Posterior cingulate gyrus (tissue), 11 donors: ENCODE measurements around the gene GALNT9.

Experiments used
- DNase-seq, 10 donors: peaks; one replicate each; pipeline versions ENCODE4 v3.0.0 to v3.0.0-alpha.2; 2020 to 2021; ENCODE audit warnings: mixed read lengths in 3 of 10
- intact Hi-C: fragments of 100-400 bp; cut with DNase I; formaldehyde crosslinking; loops from one replicate; pipeline ENCODE4 v1.15.1; 2023

GALNT9 gene

GRCh38 chr12:132329720-132330548, 545 bp upstream of the GALNT9 start:
- intact Hi-C loops: no loop called here
- no peak for DNase-seq

DNA sequence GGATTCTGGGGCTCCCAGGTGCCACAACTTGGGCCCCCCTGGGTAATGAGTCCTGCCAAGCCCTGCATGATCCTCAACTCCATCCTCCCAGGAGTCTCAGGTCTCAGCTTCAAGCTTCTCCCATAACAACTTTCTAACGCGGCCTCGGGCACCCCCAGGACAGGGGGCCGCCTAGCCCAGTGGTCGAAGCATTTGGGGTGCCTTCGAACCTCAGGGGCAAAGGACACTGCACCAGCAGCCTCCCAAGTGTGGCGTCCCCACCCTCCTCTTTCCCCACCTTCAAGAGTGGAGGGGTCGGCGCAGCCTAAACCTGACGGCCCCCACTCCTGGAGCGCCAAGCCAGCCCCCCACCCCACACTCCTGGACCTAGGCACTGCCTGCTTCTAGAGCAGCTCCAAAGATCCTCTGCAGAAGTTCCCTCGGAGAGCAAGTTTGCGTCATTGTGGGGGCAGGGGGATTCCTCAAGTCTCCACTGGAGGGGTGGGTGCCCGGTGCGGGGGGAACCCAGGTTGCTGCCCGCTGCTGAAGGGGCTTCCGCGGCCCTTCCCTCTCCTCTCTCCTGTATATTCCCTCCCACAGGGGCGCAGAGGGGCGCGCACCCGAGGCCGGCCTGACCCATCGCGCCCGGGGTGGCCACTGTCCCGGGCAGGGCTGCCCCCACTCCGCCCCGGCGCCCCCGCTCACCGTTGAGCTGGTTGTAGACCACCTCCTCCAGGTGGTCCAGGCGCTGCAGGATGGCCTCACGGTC, 933 bp downstream of the GALNT9 start:
- DNase-seq: peak in 1 of 10 donors; percentile 64
- intact Hi-C loops: no loop called here

- DNase-seq: peak in 8 of 10 donors; percentile 66 to 95 (median 78)
- intact Hi-C loops: no loop called here
These were observed 1.8 kb downstream of the GALNT9 start for GRCh38 chr12:132327336-132328171.

DNA sequence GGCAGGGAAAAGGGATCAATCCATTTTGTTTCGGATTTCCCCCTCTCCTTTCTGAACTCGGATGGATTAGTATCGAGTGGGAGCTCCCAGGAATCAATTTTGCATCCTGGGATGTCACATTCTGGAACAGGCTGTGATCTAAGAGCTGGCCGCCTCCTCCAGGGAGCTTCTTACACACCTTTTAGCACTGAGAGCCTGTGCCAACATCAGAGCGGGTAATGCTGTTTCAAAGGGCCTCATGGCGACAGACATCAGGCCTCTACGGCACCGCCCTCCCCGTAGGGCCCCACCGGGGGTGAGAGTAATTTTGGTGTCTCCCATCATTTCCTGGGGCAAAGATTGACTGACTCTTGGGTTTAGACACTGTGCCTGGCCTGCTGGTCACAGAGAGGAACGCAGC, 2.7 kb downstream of the GALNT9 start:
- DNase-seq: peak in 1 of 10 donors; percentile 79
- intact Hi-C loops: no loop called here

GRCh38 chr12:132325733-132326130, 3.7 kb downstream of the GALNT9 start:
- intact Hi-C loops: no loop called here
- peak in 1 of 10 donors; percentile 68 for DNase-seq

GRCh38 chr12:132324841-132325732, 4.3 kb downstream of the GALNT9 start:
- intact Hi-C loops: no loop called here
- peak in 1 of 10 donors; percentile 66 for DNase-seq

GRCh38 chr12:132324173-132324572, 5.2 kb downstream of the GALNT9 start:
- intact Hi-C loops: no loop called here
- peak in 4 of 10 donors; percentile 34 to 91 (median 90) for DNase-seq

DNA sequence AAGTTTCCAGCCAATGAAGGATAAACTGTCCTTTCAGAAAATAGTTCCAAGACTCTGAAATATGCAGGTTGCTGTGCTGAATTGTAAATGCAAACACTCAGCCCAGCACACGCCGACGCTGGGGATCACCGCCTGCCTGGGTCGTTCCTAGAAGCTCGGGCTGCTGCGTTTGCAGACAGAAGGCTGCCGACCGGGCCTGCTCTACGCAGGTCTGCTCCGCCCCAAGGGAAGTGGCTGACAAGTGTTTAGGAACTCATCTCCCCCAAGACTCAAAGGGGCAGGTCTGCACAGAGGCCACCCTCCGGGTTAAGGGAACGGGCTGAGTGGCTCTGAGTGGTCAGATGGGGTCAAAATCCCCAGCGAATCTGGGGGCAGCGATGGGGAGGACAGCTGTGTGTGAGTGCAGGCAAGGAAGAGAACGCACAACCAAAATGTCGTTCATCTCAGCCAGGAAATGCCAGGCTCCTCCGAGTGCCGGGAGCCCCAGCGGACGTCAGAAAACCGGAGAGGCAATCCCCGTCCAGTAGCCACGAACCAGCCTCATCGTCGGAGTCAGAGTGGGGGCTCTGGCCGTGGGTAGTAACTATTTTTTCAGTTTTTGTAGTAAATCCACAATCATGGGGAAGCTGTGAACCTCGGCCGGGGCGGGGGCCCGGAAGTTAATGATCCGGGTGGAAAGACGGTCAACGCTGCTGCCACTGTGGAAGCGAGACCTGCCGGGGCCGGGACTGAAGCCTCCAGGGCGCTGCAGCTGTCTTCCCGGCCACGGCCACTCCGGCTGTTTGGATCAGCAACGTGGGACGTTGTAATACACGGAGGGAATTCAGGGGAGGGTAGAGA, 6.0 kb downstream of the GALNT9 start:
- intact Hi-C loops: no loop called here
- peak in 7 of 10 donors; percentile 42 to 94 (median 56) for DNase-seq

DNA sequence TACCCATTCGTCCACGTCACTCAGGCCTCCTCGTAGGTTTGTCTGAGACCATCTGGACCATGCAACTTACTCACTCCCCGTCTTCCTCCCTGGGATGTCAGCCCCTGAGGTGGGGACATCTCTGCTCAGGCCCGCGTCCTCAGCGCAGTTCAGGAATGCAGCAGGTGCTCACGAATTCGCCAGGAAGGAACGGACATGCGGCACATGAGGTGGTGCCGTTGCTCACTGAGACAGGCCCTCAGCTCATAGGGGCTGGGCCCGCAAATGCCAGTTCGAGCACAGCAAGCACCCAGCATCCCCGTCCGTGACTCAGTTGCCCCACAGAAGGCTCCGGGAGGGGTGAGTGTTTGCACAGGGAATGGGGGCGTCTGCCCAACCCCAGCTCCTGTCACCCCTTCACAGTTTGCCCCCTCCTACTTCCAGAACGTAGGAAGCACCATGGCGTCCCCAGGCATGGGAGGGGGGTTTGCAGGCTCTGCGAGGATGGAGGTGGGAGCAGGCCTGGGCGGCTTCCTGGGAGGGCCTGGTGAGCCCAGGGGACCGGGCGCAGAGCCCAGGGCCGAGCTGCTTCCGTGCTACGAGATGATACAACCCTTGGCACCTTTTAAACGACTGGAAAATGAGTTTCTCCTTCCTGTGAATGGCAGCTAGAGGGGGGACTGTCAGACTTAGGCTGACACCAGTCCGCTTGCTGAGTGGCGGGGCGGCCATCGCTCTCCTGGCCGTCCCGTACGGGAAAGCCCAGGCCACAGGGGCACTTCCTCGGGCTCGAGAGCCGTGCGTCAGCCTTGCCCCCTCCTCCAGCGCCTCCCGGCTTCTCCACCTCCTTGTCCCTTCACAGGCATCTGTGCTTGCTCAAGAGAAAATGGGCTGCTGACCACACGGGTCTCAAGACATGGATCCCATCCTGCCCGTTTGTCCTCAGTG, 6.9 kb downstream of the GALNT9 start:
- intact Hi-C loops: no loop called here
- DNase-seq: peak in 4 of 10 donors; percentile 24 to 80 (median 66)

- DNase-seq: peak in 3 of 10 donors; percentile 54 to 82 (median 61)
- intact Hi-C loops: no loop called here
These were observed 7.9 kb downstream of the GALNT9 start for GRCh38 chr12:132321321-132322118.

DNA sequence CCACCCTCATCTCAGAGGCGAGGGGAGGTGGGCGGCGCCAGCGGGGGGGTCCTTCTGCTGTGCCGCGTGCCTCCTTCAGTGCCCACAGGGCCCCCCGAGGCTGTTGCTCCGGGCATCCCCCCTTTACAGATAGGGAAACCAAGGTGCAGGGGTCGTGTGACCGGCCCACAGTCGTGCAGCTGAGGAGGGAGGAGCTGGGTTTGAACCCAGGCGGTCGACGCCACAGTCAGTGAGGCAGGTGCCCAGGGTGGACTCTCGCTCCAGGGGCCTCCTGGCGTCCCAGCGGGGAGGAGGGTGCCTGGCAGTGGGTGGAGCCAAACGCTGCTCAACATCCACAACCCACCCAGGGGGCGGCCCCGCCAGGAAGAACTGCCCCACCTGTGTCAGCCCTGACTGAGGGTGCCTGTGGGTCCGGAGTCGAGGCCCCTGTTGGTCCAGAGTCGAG, 8.6 kb downstream of the GALNT9 start:
- intact Hi-C loops: no loop called here
- peak in 3 of 10 donors; percentile 24 to 72 (median 70) for DNase-seq

DNA sequence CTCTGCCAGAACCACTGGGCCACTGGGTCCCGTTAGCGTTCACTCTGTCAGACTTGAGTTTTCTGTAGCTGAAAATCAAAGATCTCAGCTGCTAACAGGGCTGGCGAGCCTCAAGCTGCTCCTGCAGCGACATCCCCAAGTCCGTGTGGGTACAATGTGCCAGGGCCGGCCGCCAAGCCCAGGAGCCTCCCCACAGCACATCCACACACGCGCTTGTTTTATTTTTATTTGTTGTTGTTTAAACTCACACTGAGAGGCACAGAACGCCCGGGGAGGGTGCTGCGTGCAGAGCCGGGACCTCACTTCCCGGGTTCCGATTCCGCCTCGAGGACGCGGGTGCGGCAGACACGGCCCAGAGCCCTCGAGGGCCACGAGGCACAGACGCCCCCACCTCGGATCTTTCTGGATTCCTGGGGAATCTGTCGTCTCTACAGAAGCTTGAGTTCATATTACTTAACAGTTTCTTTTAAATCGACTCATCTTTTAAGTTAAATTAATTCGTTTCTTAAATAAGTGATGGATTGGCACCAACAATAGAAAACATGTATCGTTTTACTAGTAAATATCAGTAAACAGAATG, 9.3 kb downstream of the GALNT9 start:
- DNase-seq: peak in 4 of 10 donors; percentile 51 to 87 (median 80)
- intact Hi-C loops: no loop called here

GRCh38 chr12:132319359-132319950, 9.9 kb downstream of the GALNT9 start:
- intact Hi-C loops: no loop called here
- peak in 4 of 10 donors; percentile 28 to 70 (median 65) for DNase-seq

- intact Hi-C loops: no loop called here
- peak in 4 of 10 donors; percentile 16 to 81 (median 56) for DNase-seq
These were observed 10.8 kb downstream of the GALNT9 start for GRCh38 chr12:132318618-132319033.

DNA sequence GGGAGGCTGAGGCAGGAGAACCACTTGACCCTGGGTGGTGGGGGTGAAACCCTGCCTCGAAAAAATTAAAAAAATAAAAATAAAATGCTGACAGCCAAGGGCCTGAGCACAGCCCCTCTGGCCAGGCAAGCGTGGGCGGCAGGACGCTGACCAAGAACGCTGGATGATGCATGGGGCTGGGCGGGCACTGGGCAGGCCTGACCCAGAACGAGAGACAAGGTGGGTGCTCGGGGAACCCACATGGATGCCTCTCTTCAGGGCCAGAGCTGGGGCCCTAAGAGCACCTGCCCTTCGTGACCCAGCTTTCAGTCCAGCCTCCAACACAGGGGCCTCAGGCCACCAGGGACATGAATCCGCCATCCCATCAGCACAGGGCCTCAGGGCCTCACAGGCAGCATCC, 11.3 kb downstream of the GALNT9 start:
- intact Hi-C loops: no loop called here
- peak in 2 of 10 donors; percentile 40 to 56 for DNase-seq
